WI38 (cell line): Measurements from ENCODE around the gene NT5M.

Source experiments
- H3K4me3 ChIP-seq: 2 replicates; pipeline ENCODE4 v1.5.1; 2011; ENCODE audit warnings: low read depth, mild to moderate bottlenecking, control low read depth, low read length
- TF ChIP-seq, protein P1 (sequence below): IDR thresholded peaks from 2 replicates; pipeline ENCODE4 v1.5.1; 2012; ENCODE audit warnings: low read depth, mild to moderate bottlenecking, control low read depth, low read length

NT5M gene

DNA sequence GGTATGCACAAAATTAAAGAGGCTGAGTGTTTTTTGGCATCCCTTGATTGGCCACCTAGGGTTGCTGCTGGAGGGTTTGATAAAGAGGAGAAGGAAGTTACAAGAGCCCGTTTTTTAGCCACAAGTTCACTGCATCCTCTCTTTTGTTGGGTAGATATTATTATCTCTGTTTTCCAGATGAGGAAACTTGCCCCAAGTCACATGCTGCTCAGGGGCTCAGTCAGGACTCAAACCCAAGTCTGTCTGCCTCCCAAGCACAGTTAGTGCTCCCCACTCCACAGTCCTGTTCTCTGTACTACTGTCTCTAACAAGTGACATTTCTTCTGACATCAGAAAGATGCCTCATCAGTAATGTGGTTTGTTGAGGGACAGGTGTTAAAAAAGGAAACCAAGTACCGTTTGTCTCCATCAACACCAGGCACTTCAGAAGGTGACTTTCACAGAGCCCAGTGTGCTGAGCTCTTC lies 1.4 kb downstream of the NT5M start:
- no peak overlapping the region for H3K4me3 ChIP-seq
- TF ChIP-seq, protein P1, sequence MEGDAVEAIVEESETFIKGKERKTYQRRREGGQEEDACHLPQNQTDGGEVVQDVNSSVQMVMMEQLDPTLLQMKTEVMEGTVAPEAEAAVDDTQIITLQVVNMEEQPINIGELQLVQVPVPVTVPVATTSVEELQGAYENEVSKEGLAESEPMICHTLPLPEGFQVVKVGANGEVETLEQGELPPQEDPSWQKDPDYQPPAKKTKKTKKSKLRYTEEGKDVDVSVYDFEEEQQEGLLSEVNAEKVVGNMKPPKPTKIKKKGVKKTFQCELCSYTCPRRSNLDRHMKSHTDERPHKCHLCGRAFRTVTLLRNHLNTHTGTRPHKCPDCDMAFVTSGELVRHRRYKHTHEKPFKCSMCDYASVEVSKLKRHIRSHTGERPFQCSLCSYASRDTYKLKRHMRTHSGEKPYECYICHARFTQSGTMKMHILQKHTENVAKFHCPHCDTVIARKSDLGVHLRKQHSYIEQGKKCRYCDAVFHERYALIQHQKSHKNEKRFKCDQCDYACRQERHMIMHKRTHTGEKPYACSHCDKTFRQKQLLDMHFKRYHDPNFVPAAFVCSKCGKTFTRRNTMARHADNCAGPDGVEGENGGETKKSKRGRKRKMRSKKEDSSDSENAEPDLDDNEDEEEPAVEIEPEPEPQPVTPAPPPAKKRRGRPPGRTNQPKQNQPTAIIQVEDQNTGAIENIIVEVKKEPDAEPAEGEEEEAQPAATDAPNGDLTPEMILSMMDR, result no peak

DNA sequence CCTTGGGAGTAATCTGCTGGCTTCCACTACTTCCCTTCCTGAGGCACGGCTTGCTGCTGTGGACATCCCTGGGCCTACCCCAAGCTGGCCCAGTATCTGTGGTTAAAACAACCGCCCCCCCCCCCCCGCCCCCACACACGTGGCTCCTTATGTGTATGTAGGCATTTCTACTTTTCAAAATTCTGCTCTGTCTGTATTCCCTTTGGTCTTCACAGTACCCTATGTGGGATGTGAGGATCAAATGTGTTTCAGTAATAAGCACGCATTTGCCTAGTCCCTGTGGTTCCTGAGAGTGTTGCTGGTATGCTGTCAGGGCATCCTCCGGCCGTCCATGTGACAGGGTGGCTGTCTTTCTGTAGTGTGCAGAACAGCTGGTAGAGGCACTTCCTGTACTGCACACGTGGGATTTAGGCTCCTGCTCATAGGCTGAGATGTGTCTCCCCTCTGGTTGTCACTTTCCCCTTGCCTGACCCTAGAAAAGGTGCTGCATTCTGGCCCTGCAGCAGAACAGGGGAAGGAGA lies 2.2 kb downstream of the NT5M start:
- TF ChIP-seq, protein P1, result no peak
- no peak overlapping the region for H3K4me3 ChIP-seq

DNA sequence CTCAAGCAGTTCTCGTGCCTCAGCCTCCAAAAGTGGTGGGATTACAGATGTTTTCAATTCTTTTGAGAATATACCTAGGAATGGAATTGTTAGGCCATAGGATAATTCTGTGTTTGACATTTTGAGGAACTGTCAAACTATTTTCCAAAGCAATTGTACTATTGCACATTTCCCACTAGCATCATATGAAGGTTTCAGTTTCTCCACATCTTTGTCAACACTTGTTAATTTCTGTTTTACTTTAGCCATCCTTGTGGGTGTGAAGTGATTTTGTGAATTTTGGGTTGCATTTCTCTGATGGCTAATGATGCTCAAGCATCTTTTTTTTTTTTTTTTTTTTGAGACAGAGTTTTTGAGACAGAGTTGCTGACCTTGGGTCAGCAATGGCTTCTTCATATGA lies 6.2 kb downstream of the NT5M start:
- H3K4me3 ChIP-seq, result no peak overlapping the region
- TF ChIP-seq, protein P1, result no peak

DNA sequence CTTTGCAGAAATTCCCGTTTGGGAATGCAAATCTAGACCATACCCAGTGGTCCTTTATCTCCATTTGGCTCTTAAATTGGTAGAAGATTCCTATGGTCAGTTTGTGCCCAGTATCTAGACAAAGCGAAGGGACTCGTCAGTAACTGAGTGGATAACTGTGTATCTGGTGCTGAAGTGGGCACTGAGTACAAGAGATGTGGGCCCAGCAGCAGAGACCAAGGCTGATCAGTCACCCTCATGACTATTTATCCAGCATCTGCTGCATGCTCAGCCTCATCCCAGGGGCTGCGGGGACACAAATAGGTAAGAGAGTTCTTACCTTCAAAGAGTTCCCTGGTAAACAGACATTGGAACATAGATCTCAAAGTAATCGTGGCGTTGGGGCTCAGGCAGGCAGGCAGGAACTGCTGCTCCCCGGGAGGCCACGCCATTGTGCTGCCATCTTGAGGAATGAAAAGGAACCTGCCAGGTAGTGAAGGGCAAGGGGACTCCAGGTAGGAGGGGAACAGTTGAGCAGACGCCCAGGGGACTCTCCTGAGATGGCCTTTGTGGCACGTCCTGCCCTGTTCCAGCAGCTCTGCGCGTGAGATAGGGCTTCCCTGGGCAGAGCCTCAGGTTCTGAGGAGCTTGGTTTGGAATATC lies 10.3 kb downstream of the NT5M start:
- TF ChIP-seq, protein P1, result no peak

DNA sequence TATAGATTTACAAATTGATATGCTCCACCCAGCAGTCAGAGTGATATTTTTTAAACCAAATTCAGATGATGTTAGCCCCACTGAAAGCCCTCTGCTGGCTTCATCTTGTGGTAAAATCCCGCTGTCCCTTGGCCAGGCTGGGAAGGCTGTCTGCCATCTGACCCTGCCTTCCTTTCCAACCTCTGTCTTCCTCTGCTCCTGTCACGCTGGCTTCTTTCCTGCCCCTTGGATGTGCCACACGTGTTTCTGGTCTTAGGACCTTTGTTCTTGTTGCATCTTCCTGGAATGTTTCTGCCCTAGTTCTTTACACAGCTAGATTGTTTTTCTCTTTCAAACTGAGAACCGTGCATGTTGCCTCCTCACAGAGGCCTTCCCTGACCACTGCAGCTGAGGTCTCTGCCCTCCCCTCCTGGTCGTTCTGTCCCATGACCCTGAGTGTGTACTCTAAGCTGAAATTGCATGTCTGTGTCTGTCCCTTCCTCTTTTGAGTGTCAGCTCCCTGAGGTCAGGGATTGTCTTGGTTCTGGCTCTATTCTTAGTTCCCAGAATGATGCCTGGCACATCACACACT lies 11.4 kb downstream of the NT5M start:
- no peak overlapping the region for H3K4me3 ChIP-seq
- TF ChIP-seq, protein P1, result no peak

More for the DNA sequence above, 10.3 kb downstream of the NT5M start:
- no peak overlapping the region for H3K4me3 ChIP-seq

DNA sequence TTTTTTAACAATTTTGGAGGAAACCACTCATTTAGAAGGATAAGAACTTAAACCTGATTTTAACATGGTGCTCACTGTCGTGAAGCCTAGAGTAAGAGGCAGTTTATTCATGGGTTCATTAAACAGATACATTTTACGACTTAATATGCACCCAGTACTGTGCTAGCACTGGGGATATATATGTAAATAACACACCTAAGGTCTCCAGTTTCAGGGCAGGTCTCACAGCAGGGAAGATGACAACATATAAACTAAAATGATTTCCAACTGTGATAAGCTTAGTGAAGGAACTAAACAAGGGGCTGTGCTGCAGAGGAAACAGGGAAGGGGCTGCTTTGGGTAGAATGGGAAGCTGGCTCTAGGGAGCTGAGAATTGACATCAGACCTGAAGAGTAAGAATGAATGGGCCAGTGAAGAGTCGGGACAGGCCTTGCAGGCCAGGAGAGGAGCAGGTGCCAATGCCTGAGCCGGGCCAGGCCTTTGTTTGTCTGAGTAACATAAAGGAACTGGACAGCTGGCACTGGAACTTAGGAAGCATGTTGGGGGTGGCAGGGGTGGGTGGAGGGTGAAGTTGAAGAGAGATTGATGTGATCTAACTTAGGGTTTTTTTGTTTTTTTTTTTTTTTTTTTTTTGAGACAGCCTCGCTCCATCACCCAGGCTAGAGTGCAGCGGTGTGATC lies 12.1 kb downstream of the NT5M start:
- TF ChIP-seq, protein P1, result no peak
- H3K4me3 ChIP-seq, result no peak overlapping the region
